HL-60 (cell line): ENCODE results near the gene CARM1.
"Not testable (repeated sequence)": the region's sequence is repeated elsewhere in the genome, so short reads cannot be mapped to it uniquely, and the experiment has no call there.

ENCODE experiments used
- DNase-seq, 2 experiments: peaks; one replicate each; pipeline ENCODE4 v3.0.0-alpha.2; 2010 to 2020; ENCODE audit warnings: low read depth in 1 of 2, low spot score in 1 of 2
- H3K27ac ChIP-seq: fragments of 250-450 bp; sonication (Bioruptor Pico); replicated peaks from 2 replicates; pipeline ENCODE4 v1.5.1; 2020; ENCODE audit warnings: mild to moderate bottlenecking, moderate library complexity
- H3K27me3 ChIP-seq: fragments of 250-450 bp; sonication (Bioruptor Pico); 2 replicates; pipeline ENCODE4 v1.5.1; 2021; ENCODE audit warnings: mild to moderate bottlenecking, moderate library complexity; ENCODE audit not compliant: insufficient read depth, poor library complexity, severe bottlenecking
- H3K4me3 ChIP-seq: replicated peaks from 2 replicates; pipeline ENCODE4 v1.5.1; 2011; ENCODE audit warnings: mild to moderate bottlenecking, control low read depth, low read length; ENCODE audit not compliant: insufficient read depth
- CTCF ChIP-seq: IDR thresholded peaks from one replicate; pipeline ENCODE4 v1.5.1; 2011; ENCODE audit warnings: low read length, control low read depth, inconsistent platforms; ENCODE audit not compliant: insufficient read depth
- GABPA ChIP-seq: IDR thresholded peaks from 2 replicates; pipeline ENCODE4 v1.6.1; 2012; ENCODE audit warnings: low read depth
- POLR2AphosphoS5 ChIP-seq: IDR thresholded peaks from 2 replicates; pipeline ENCODE4 v1.6.1; 2012; ENCODE audit warnings: low read depth
- REST ChIP-seq: IDR thresholded peaks from 2 replicates; pipeline ENCODE4 v1.6.1; 2012; ENCODE audit warnings: low read depth; ENCODE audit not compliant: insufficient replicate concordance
- SPI1 ChIP-seq: IDR thresholded peaks from 2 replicates; pipeline ENCODE4 v1.6.1; 2012; ENCODE audit warnings: low read depth, mild to moderate bottlenecking, borderline replicate concordance

CARM1 gene

GRCh38 chr19:10852098-10852800 lies 19.1 kb upstream of the CARM1 start:
- Histone ChIP-seq H3K27me3 (no peaks in the 10 kb centered on the region), H3K27ac (no peak overlapping the region), H3K4me3 (no peak overlapping the region)
- DNase-seq: no peak
- no peak for TF ChIP-seq POLR2AphosphoS5
- TF ChIP-seq SPI1: no peak

- no peaks in the 10 kb centered on the region for H3K27me3 ChIP-seq
Measured at GRCh38 chr19:10852941-10853340, 18.4 kb upstream of the CARM1 start.

GRCh38 chr19:10854350-10855089 lies 16.8 kb upstream of the CARM1 start:
- no peaks in the 10 kb centered on the region for H3K27me3 ChIP-seq
- DNase-seq: no peak
- no peak overlapping the region for H3K4me3 ChIP-seq
- TF ChIP-seq REST (no peak), SPI1 (no peak), GABPA (no peak), CTCF (no peak), POLR2AphosphoS5 (no peak)
- no peak overlapping the region for H3K27ac ChIP-seq

More at GRCh38 chr19:10852941-10853340, 18.4 kb upstream of the CARM1 start:
- no peak overlapping the region for H3K4me3 ChIP-seq
- TF ChIP-seq SPI1 (no peak), CTCF (no peak), REST (no peak), POLR2AphosphoS5 (no peak), GABPA (no peak)
- no peak for DNase-seq
- H3K27ac ChIP-seq: no peak overlapping the region

GRCh38 chr19:10855879-10856522 lies 15.4 kb upstream of the CARM1 start:
- H3K4me3 ChIP-seq: no peak overlapping the region
- TF ChIP-seq POLR2AphosphoS5 (no peak), REST (no peak), GABPA (no peak), SPI1 (no peak), CTCF (peak; percentile 71)
- no peak overlapping the region for H3K27ac ChIP-seq
- DNase-seq: peak in 1 of 2 experiments; percentile 55
- no peaks in the 10 kb centered on the region for H3K27me3 ChIP-seq

- not testable (repeated sequence) for DNase-seq, H3K4me3 ChIP-seq, H3K27ac ChIP-seq, H3K27me3 ChIP-seq
Measured at GRCh38 chr19:10856899-10857298, 14.5 kb upstream of the CARM1 start.
